ENCODE results near the gene NBEAL2. TPM values are rescaled to one million over a fixed set of nuclear protein-coding genes. Genes with fewer than 3 reads are reported as not detected.

NBEAL2 gene
- total and polyA plus RNA-seq, 2 of the 8 experiments (the other 6 are each of a cell fraction or from before 2014, with no cell fraction given): 27.3 to 46.9 TPM

GRCh38 chr3:47009225-47010110 lies 30.0 kb downstream of the NBEAL2 start:
- Histone ChIP-seq H3K23me2 (ENCODE audit: low read depth, low read length) (peaks cover 3% of the 10 kb centered on the region; the same call in 1 of the 2 replicates), H2BK12ac (ENCODE audit: low read depth, low read length) (0 out of 2 replicates have a peak overlapping the region, but pooled peaks have one; percentile 44), H4K20me1 (replicated peaks in 1 of 2; ENCODE audit: control insufficient read depth in 1 of 2, insufficient read depth in 2 of 2, low read length in 2 of 2) (peaks cover 0 to 2% of the 10 kb centered on the region in 2 experiments), H3K27me3 (replicated peaks in 1 of 4; ENCODE audit: control insufficient read depth in 3 of 4, extremely low read depth in 1 of 4, insufficient read depth in 3 of 4, low read length in 3 of 4) (no peaks in the 10 kb centered on the region), H2BK120ac (replicated peaks; ENCODE audit: low read depth, low read length) (peak overlapping the region; percentile 33), H3K56ac (replicated peaks; ENCODE audit: insufficient read length, low read depth, low read length) (no peak overlapping the region), H3K36me3 (ENCODE audit: control insufficient read depth in 2 of 4, insufficient read depth in 4 of 4, low read length in 3 of 4) (peaks cover 4 to 20% (median 12%) of the 10 kb centered on the region in 4 experiments; a peak in 6 of 8 replicates), H3K18ac (ENCODE audit: extremely low read depth, low read length) (peak overlapping the region; percentile 78), H3K79me2 (ENCODE audit: control insufficient read depth in 1 of 2, insufficient read depth in 2 of 2, low read length in 2 of 2) (no peaks in the 10 kb centered on the region), H2BK5ac (ENCODE audit: low read depth, low read length) (peak overlapping the region; percentile 91), H4K8ac (ENCODE audit: extremely low read depth, insufficient read depth, low read length) (peak overlapping the region; percentile 98), H2AK5ac (ENCODE audit: low read depth, low read length) (no peak overlapping the region), H2BK15ac (ENCODE audit: low read length) (no peak overlapping the region), H3K14ac (ENCODE audit: insufficient read length) (no peak overlapping the region), H3K23ac (ENCODE audit: insufficient read length) (no peak overlapping the region), H3K4ac (replicated peaks; ENCODE audit: insufficient read length, low read depth, low read length) (peak overlapping the region; percentile 17), H3K27ac (ENCODE audit: low read depth, low read length) (peak overlapping the region; percentile 95), H2AFZ (ENCODE audit: low read length) (no peak overlapping the region; the same call in 1 of the 2 replicates), H4K91ac (replicated peaks; ENCODE audit: insufficient read length, low read length) (peak overlapping the region; percentile 87), H4K5ac (ENCODE audit: insufficient read length, low read depth, low read length) (peak overlapping the region; percentile 75), H3K9ac (replicated peaks in 1 of 4; ENCODE audit: extremely low read depth in 1 of 4, low read depth in 3 of 4, low read length in 3 of 4) (peak overlapping the region in 3 of 4 experiments; percentile 52 to 86 (median 81); a peak in 6 of 7 replicates), H2BK20ac (ENCODE audit: low read length) (no peak overlapping the region), H3K4me2 (ENCODE audit: insufficient read depth in 1 of 2, low read depth in 2 of 2, low read length in 2 of 2) (peak overlapping the region; percentile 74 to 80), H3K4me3 (ENCODE audit: extremely low read depth in 1 of 4, insufficient read depth in 2 of 4, low read depth in 3 of 4, low read length in 4 of 4) (peak overlapping the region; percentile 34 to 63 (median 44); a peak in 7 of 8 replicates), H3K4me1 (replicated peaks in 1 of 4; ENCODE audit: control insufficient read depth in 3 of 4, insufficient read depth in 4 of 4, low read length in 3 of 4) (peaks cover 0 to 9% (median 5%) of the 10 kb centered on the region in 4 experiments; a peak in 5 of 7 replicates), H3K9me3 (ENCODE audit: insufficient read depth in 2 of 2, low read depth in 1 of 2, low read length in 1 of 2) (no peaks in the 10 kb centered on the region), H3K79me1 (ENCODE audit: low read depth, low read length) (no peaks in the 10 kb centered on the region; the same call in 1 of the 2 replicates)
- POLR2A ChIA-PET (ENCODE audit: partially characterized antibody): interaction anchor here (0.6 to 2.2 kb wide), 24 partner anchors 10 to 524 kb away, joined by 3 to 15 read pairs (median 4); partner anchors contain the start of genes CCDC12, KLHL18, NBEAL2 and PTPN23
- FAIRE-seq (no peak), DNase-seq (ENCODE audit: low read depth in 1 of 2, low spot score in 2 of 2) (peak; percentile 73 to 83)
- WGBS, 2 experiments (ENCODE audit: extremely low coverage in 1 of 2, insufficient coverage in 1 of 2, insufficient read length in 1 of 2, insufficient replicate concordance in 2 of 2, low coverage in 1 of 2, low lambda C conversion rate in 2 of 2, missing lambda C conversion rate in 1 of 2): 49% methylated on average over 49 of the region's 85 CpGs; no CpG with 5 or more reads in 1 of the 2 experiments
- CTCF ChIA-PET (ENCODE audit: partially characterized antibody): interaction anchor here (0.6 to 14.2 kb wide), 6 partner anchors 9 to 315 kb away, joined by 3 to 130 read pairs (median 4); partner anchors contain the start of genes CCDC12 and NBEAL2
- TF ChIP-seq NANOG (IDR thresholded peaks at IDR 0.05; ENCODE audit: insufficient read depth, low read depth, low read length, poor library complexity, severe bottlenecking) (no peak), KDM1A (IDR thresholded peaks at IDR 0.05; ENCODE audit: borderline replicate concordance, low read length) (no peak), MAFK (IDR thresholded peaks at IDR 0.05; ENCODE audit: low read depth, low read length) (no peak), SAP30 (IDR thresholded peaks at IDR 0.05; ENCODE audit: insufficient read depth, insufficient replicate concordance, low read length) (no peak), HDAC6 (IDR thresholded peaks at IDR 0.05; ENCODE audit: low read depth, low read length) (no peak), RBBP5 (IDR thresholded peaks at IDR 0.05; ENCODE audit: borderline replicate concordance, low read depth, low read length) (peak; percentile 60; the same call in 1 of the 2 replicates), SUZ12 (IDR thresholded peaks at IDR 0.05; ENCODE audit: low read length) (no peak), POU5F1 (IDR thresholded peaks at IDR 0.05; ENCODE audit: low read depth, low read length) (no peak), HDAC2 (IDR thresholded peaks at IDR 0.05; ENCODE audit: borderline replicate concordance in 1 of 2, low read depth in 2 of 2, low read length in 2 of 2) (peak in 1 of 2 experiments; percentile 80; a peak in 1 of 4 replicates)
